ENCODE measurements around the gene MEDAG.

MEDAG gene

GRCh38 chr13:30965380-30965779, 59.3 kb downstream of the MEDAG start:
- TF ChIP-seq CTCF (IDR thresholded peaks at IDR 0.05; ENCODE audit: insufficient read depth, low read length, poor library complexity, severe bottlenecking) = no peak
- Histone ChIP-seq H3K4me3 (replicated peaks; ENCODE audit: low read depth, low read length) (no peak overlapping the region), H3K36me3 (ENCODE audit: control insufficient read depth, insufficient read depth, low read length) (no peaks in the 10 kb centered on the region), H3K27me3 (replicated peaks; ENCODE audit: control insufficient read depth, insufficient read depth, low read length) (no peaks in the 10 kb centered on the region; the same call in none of the 2 replicates)
- no peak for DNase-seq (ENCODE audit: extremely low read depth, insufficient read length)

GRCh38 chr13:30966101-30966500, 60.0 kb downstream of the MEDAG start:
- no peak for TF ChIP-seq CTCF (IDR thresholded peaks at IDR 0.05; ENCODE audit: insufficient read depth, low read length, poor library complexity, severe bottlenecking)
- no peaks in the 10 kb centered on the region for H3K36me3 ChIP-seq (ENCODE audit: control insufficient read depth, insufficient read depth, low read length)
- no peak overlapping the region for H3K4me3 ChIP-seq (replicated peaks; ENCODE audit: low read depth, low read length)
- no peaks in the 10 kb centered on the region; the same call in none of the 2 replicates for H3K27me3 ChIP-seq (replicated peaks; ENCODE audit: control insufficient read depth, insufficient read depth, low read length)
- no peak for DNase-seq (ENCODE audit: extremely low read depth, insufficient read length)

- no peak for DNase-seq (ENCODE audit: extremely low read depth, insufficient read length)
- Histone ChIP-seq H3K36me3 (ENCODE audit: control insufficient read depth, insufficient read depth, low read length) (no peaks in the 10 kb centered on the region), H3K27me3 (replicated peaks; ENCODE audit: control insufficient read depth, insufficient read depth, low read length) (peaks cover 1% of the 10 kb centered on the region), H3K4me3 (replicated peaks; ENCODE audit: low read depth, low read length) (no peak overlapping the region)
- no peak for TF ChIP-seq CTCF (IDR thresholded peaks at IDR 0.05; ENCODE audit: insufficient read depth, low read length, poor library complexity, severe bottlenecking)
These were observed 62.8 kb downstream of the MEDAG start for GRCh38 chr13:30968846-30969245.

- no peak overlapping the region for H3K4me3 ChIP-seq (replicated peaks; ENCODE audit: low read depth, low read length)
- peaks cover 1% of the 10 kb centered on the region for H3K27me3 ChIP-seq (replicated peaks; ENCODE audit: control insufficient read depth, insufficient read depth, low read length)
- H3K36me3 ChIP-seq (ENCODE audit: control insufficient read depth, insufficient read depth, low read length) = no peaks in the 10 kb centered on the region
- no peak for DNase-seq (ENCODE audit: extremely low read depth, insufficient read length)
- no peak for TF ChIP-seq CTCF (IDR thresholded peaks at IDR 0.05; ENCODE audit: insufficient read depth, low read length, poor library complexity, severe bottlenecking)
These were observed 65.5 kb downstream of the MEDAG start for GRCh38 chr13:30971575-30971974.

- no peak for TF ChIP-seq CTCF (IDR thresholded peaks at IDR 0.05; ENCODE audit: insufficient read depth, low read length, poor library complexity, severe bottlenecking)
- Histone ChIP-seq H3K36me3 (ENCODE audit: control insufficient read depth, insufficient read depth, low read length) (no peaks in the 10 kb centered on the region), H3K4me3 (replicated peaks; ENCODE audit: low read depth, low read length) (no peak overlapping the region), H3K27me3 (replicated peaks; ENCODE audit: control insufficient read depth, insufficient read depth, low read length) (peaks cover 1% of the 10 kb centered on the region)
- DNase-seq (ENCODE audit: extremely low read depth, insufficient read length) = no peak
These were observed 66.9 kb downstream of the MEDAG start for GRCh38 chr13:30972888-30973377.

- Histone ChIP-seq H3K4me3 (replicated peaks; ENCODE audit: low read depth, low read length) (no peak overlapping the region), H3K27me3 (replicated peaks; ENCODE audit: control insufficient read depth, insufficient read depth, low read length) (peaks cover 1% of the 10 kb centered on the region; the same call in 1 of the 2 replicates), H3K36me3 (ENCODE audit: control insufficient read depth, insufficient read depth, low read length) (no peaks in the 10 kb centered on the region)
- DNase-seq (ENCODE audit: extremely low read depth, insufficient read length) = no peak
- no peak for TF ChIP-seq CTCF (IDR thresholded peaks at IDR 0.05; ENCODE audit: insufficient read depth, low read length, poor library complexity, severe bottlenecking)
These were observed 68.3 kb downstream of the MEDAG start for GRCh38 chr13:30974350-30974749.

Data from GM06990 (cell line).